H1 (cell line): ENCODE data around the gene CCL23. TPM values are rescaled to one million over a fixed set of nuclear protein-coding genes. Genes with fewer than 3 reads are reported as not detected.

ENCODE experiments used
- BACH1 ChIP-seq: IDR thresholded peaks from 2 replicates; pipeline ENCODE4 v1.6.1; 2012; ENCODE audit warnings: low read length, improper control_type of control experiment
- SIX5 ChIP-seq: IDR thresholded peaks from 2 replicates; pipeline ENCODE4 v1.6.1; 2011; ENCODE audit warnings: mild to moderate bottlenecking, low read depth, low read length
- SP4 ChIP-seq: IDR thresholded peaks from 2 replicates; pipeline ENCODE4 v1.6.1; 2012; ENCODE audit warnings: low read length, inconsistent platforms
- TAF7 ChIP-seq: optimal IDR thresholded peaks from 2 replicates; pipeline ENCODE3; 2011; ENCODE audit warnings: low read depth, mild to moderate bottlenecking, inconsistent platforms, low read length, moderate library complexity, borderline replicate concordance
- polyA plus RNA-seq, 7 experiments: library from polyadenylated mRNA; depleted of rRNA in 3 of 7; stranded (reverse) in 5 of 7; unstranded in 2 of 7; fragments of >200 nt in 5 of 7; fragments of 200-250 nt in 2 of 7; gene quantifications; 1 replicate in 5 of 7; 2 replicates in 1 of 7; 4 replicates in 1 of 7; pipeline versions ENCODE4 v1.2.1 to v1.2.3, GENCODE V29; 2011 to 2013; ENCODE audit warnings: missing spikeins in 2 of 7, mixed read lengths in 2 of 7
- total RNA-seq: library from RNA; stranded (reverse); fragmentation: NEBNext Ultra II Directional; extraction: Animal tissue kit (Norgen Biotek cat#: 25700); gene quantifications from 2 replicates; pipeline ENCODE4 v1.2.1, GENCODE V29; 2021

The CCL23 gene
- total and polyA plus RNA-seq, 2 of the 8 experiments (the other 6 are each of a cell fraction or from before 2014, with no cell fraction given): not detected

DNA sequence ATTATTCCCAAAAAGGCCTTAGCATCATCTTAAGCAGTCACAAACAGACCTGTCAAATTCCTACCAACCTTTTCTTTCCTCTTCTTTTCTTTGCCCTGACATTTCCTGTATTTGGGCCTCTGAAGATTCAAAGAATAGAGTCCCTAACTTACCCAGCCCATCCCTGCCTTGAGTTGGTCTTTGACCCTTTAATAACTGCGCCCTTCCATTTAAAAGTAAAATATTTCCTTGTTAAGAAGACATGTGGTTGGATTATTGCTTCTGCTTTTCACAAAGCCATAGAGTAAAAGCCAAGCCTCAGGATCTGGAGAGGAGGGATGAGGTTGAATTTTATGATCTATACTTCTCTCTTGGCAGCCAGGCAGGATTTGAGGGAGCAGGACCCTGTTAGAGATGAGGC lies 13.2 kb upstream of the CCL23 start (continued):
- no peak for TF ChIP-seq SP4
- TF ChIP-seq SIX5: no peak
- no peak for TF ChIP-seq BACH1
- TF ChIP-seq TAF7: no peak
- TF ChIP-seq, all 59 proteins: peak for 0
